Heart left ventricle (tissue), 13 donors: Measurements from ENCODE around the gene ROCK2.

Experiments used
- POLR2A ChIP-seq, 2 donors: fragments of 450-650 bp; IDR thresholded peaks; one replicate each; pipeline ENCODE4 v1.6.1; 2017; ENCODE audit warnings: antibody characterized with exemption in 2 of 2, mild to moderate bottlenecking in 2 of 2, moderate library complexity in 2 of 2
- TF ChIP-seq, protein P1 (sequence below), 12 donors: fragments of 200-600 bp; sonication (generic) in 4 of 12; IDR thresholded peaks; one replicate each; pipeline versions ENCODE4 v1.5.0 to v1.8.0; 2018 to 2022; ENCODE audit warnings: antibody characterized with exemption in 12 of 12, mild to moderate bottlenecking in 5 of 12
- donor health status: ischemic (EF 13 %, LVEDD 7.1; RV severe dilation, severe dysfunction).
- donor health status: DM: no; HTN: yes; CAD: no.
- donor health status: DM: no; HTN: no; CAD: no.
- donor health status: ischemic (EF 25% LVEDD 6.9; RV normal size, moderate dysfunction).
- donor health status: ischemic (EF 25% LVEDD 5.7; RV mildly dilated, moderate dysfunction).
- donor health status: ischemic (EF 35%, LVEDD 5.7; RV mildly dilated, moderate dysfunction).
- donor health status: nonischemic (EF 11% LVEDD 7.7; RV severe dilation, severe dysfunction).
- donor health status: DM: yes; HTN: yes; CAD: no.
- donor health status: PGD.
- donor health status: ischemic (EF 29% LVEDD 5.4; RV normal size, mild dysfunction).
- donor health status: nonischemic (EF 23%, LVEDD 6.1; RV moderate dilation, normal function).

- TF ChIP-seq, protein P1, sequence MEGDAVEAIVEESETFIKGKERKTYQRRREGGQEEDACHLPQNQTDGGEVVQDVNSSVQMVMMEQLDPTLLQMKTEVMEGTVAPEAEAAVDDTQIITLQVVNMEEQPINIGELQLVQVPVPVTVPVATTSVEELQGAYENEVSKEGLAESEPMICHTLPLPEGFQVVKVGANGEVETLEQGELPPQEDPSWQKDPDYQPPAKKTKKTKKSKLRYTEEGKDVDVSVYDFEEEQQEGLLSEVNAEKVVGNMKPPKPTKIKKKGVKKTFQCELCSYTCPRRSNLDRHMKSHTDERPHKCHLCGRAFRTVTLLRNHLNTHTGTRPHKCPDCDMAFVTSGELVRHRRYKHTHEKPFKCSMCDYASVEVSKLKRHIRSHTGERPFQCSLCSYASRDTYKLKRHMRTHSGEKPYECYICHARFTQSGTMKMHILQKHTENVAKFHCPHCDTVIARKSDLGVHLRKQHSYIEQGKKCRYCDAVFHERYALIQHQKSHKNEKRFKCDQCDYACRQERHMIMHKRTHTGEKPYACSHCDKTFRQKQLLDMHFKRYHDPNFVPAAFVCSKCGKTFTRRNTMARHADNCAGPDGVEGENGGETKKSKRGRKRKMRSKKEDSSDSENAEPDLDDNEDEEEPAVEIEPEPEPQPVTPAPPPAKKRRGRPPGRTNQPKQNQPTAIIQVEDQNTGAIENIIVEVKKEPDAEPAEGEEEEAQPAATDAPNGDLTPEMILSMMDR (IDR thresholded peaks at IDR 0.05), result no peak
- TF ChIP-seq POLR2A (IDR thresholded peaks at IDR 0.05), result no peak
These were observed 203.1 kb downstream of the ROCK2 start for GRCh38 chr2:11141319-11141718.
